SK-N-SH treated with all-trans-retinoic acid at 6 μM for 48 hours (cell line): ENCODE data around the gene PTX3.

ENCODE experiments used
- ATAC-seq: fragments of 200-7000 bp; cut with Tn5 transposase; 3 replicates; pipeline ENCODE4 v1.9.1; 2020; ENCODE audit warnings: mild to moderate bottlenecking, moderate library complexity
- ARNTL ChIP-seq: fragments of 450-650 bp; formaldehyde crosslinking; IDR thresholded peaks from 2 replicates; pipeline ENCODE4 v1.5.0; 2020; ENCODE audit warnings: low read depth, mild to moderate bottlenecking, moderate library complexity, borderline replicate concordance
- CSDC2 ChIP-seq: fragments of 250-450 bp; sonication (Bioruptor Pico); IDR thresholded peaks from 2 replicates; pipeline ENCODE4 v1.5.0; 2020; ENCODE audit warnings: mild to moderate bottlenecking, moderate library complexity
- ESRRG ChIP-seq: fragments of 250-450 bp; sonication (Bioruptor Pico); IDR thresholded peaks from 2 replicates; pipeline ENCODE4 v1.6.1; 2021; ENCODE audit warnings: mild to moderate bottlenecking
- GLIS3 ChIP-seq: fragments of 250-450 bp; sonication (Bioruptor Pico); IDR thresholded peaks from 2 replicates; pipeline ENCODE4 v1.5.0; 2020; ENCODE audit warnings: mild to moderate bottlenecking, moderate library complexity
- ISL1 ChIP-seq: fragments of 250-450 bp; sonication (Bioruptor Pico); IDR thresholded peaks from 2 replicates; pipeline ENCODE4 v2.1.2; 2022; ENCODE audit warnings: mild to moderate bottlenecking, moderate library complexity
- OSR1 ChIP-seq: fragments of 250-450 bp; sonication (Bioruptor Pico); IDR thresholded peaks from 2 replicates; pipeline ENCODE4 v1.8.0; 2022; ENCODE audit warnings: moderate library complexity, mild to moderate bottlenecking, inconsistent platforms
- PPARA ChIP-seq: fragments of 250-450 bp; sonication (Bioruptor Pico); IDR thresholded peaks from 2 replicates; pipeline ENCODE4 v1.5.0; 2020; ENCODE audit warnings: mild to moderate bottlenecking, borderline replicate concordance
- RARB ChIP-seq: fragments of 250-450 bp; sonication (Bioruptor Pico); IDR thresholded peaks from 2 replicates; pipeline ENCODE4 v1.8.0; 2021; ENCODE audit warnings: mild to moderate bottlenecking, moderate library complexity
- SNAI2 ChIP-seq: fragments of 250-450 bp; sonication (Bioruptor Pico); IDR thresholded peaks from 2 replicates; pipeline ENCODE4 v1.5.0; 2020; ENCODE audit warnings: mild to moderate bottlenecking, moderate library complexity
- TCF4 ChIP-seq: fragments of 250-450 bp; sonication (Bioruptor Pico); IDR thresholded peaks from 2 replicates; pipeline ENCODE4 v1.8.0; 2021; ENCODE audit warnings: mild to moderate bottlenecking, moderate library complexity, borderline replicate concordance
- TOX ChIP-seq: fragments of 250-450 bp; sonication (Bioruptor Pico); IDR thresholded peaks from 2 replicates; pipeline ENCODE4 v1.8.0; 2021; ENCODE audit warnings: mild to moderate bottlenecking, moderate library complexity, borderline replicate concordance
- ZFP3 ChIP-seq: fragments of 250-450 bp; sonication (Bioruptor Pico); IDR thresholded peaks from 2 replicates; pipeline ENCODE4 v1.5.0; 2020; ENCODE audit warnings: mild to moderate bottlenecking, moderate library complexity
- ZFP30 ChIP-seq: fragments of 450-650 bp; formaldehyde crosslinking; IDR thresholded peaks from 2 replicates; pipeline ENCODE4 v1.5.0; 2022; ENCODE audit warnings: mild to moderate bottlenecking, moderate library complexity
- ZNF70 ChIP-seq: fragments of 450-650 bp; formaldehyde crosslinking; IDR thresholded peaks from 2 replicates; pipeline ENCODE4 v1.5.0; 2020; ENCODE audit warnings: mild to moderate bottlenecking, moderate library complexity
- ZNF8 ChIP-seq: fragments of 450-650 bp; formaldehyde crosslinking; IDR thresholded peaks from 2 replicates; pipeline ENCODE4 v1.5.0; 2020; ENCODE audit warnings: mild to moderate bottlenecking, moderate library complexity
- TF ChIP-seq, protein P1 (sequence below): fragments of 250-450 bp; sonication (Bioruptor Pico); IDR thresholded peaks from 2 replicates; pipeline ENCODE4 v1.5.0; 2020; ENCODE audit warnings: mild to moderate bottlenecking, moderate library complexity
- TF ChIP-seq, protein P2 (sequence below): fragments of 250-450 bp; sonication (Bioruptor Pico); IDR thresholded peaks from 2 replicates; pipeline ENCODE4 v1.5.1; 2020; ENCODE audit warnings: low read depth, mild to moderate bottlenecking, moderate library complexity
- TF ChIP-seq, protein P3 (sequence below): fragments of 250-450 bp; sonication (Bioruptor Pico); IDR thresholded peaks from 2 replicates; pipeline ENCODE4 v1.8.0; 2020; ENCODE audit warnings: mild to moderate bottlenecking, moderate library complexity, borderline replicate concordance
- TF ChIP-seq, protein P4 (sequence below): fragments of 250-450 bp; sonication (Bioruptor Pico); IDR thresholded peaks from 2 replicates; pipeline ENCODE4 v1.5.1; 2021; ENCODE audit warnings: mild to moderate bottlenecking, moderate library complexity
- TF ChIP-seq, protein P5 (sequence below): fragments of 250-450 bp; sonication (Bioruptor Pico); IDR thresholded peaks from 2 replicates; pipeline ENCODE4 v1.8.0; 2021; ENCODE audit warnings: low read depth, mild to moderate bottlenecking, moderate library complexity, borderline replicate concordance

PTX3 gene

DNA sequence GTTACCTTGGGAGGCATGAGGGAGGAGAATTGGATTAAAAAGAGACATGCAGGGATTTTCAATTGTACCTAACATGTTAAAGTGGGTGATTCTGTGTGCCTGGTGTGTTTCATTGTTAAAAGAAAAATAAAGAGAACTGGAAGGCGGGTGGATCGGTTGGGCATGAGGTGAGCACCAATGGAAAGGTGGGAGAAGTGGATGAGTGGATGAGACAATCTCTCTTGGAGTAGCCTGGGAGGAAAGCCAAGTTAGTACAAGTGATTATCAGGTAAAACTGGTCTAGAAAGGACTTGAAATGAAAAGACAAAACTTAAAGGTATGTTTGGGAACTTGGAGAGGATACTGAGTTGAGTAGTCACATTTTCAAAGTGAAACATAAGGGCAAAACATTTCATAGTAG lies 54.5 kb downstream of the PTX3 start:
- no peak for ATAC-seq
- TF ChIP-seq, protein P1, sequence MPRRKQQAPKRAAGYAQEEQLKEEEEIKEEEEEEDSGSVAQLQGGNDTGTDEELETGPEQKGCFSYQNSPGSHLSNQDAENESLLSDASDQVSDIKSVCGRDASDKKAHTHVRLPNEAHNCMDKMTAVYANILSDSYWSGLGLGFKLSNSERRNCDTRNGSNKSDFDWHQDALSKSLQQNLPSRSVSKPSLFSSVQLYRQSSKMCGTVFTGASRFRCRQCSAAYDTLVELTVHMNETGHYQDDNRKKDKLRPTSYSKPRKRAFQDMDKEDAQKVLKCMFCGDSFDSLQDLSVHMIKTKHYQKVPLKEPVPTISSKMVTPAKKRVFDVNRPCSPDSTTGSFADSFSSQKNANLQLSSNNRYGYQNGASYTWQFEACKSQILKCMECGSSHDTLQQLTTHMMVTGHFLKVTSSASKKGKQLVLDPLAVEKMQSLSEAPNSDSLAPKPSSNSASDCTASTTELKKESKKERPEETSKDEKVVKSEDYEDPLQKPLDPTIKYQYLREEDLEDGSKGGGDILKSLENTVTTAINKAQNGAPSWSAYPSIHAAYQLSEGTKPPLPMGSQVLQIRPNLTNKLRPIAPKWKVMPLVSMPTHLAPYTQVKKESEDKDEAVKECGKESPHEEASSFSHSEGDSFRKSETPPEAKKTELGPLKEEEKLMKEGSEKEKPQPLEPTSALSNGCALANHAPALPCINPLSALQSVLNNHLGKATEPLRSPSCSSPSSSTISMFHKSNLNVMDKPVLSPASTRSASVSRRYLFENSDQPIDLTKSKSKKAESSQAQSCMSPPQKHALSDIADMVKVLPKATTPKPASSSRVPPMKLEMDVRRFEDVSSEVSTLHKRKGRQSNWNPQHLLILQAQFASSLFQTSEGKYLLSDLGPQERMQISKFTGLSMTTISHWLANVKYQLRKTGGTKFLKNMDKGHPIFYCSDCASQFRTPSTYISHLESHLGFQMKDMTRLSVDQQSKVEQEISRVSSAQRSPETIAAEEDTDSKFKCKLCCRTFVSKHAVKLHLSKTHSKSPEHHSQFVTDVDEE: no peak
- TF ChIP-seq, protein P2, sequence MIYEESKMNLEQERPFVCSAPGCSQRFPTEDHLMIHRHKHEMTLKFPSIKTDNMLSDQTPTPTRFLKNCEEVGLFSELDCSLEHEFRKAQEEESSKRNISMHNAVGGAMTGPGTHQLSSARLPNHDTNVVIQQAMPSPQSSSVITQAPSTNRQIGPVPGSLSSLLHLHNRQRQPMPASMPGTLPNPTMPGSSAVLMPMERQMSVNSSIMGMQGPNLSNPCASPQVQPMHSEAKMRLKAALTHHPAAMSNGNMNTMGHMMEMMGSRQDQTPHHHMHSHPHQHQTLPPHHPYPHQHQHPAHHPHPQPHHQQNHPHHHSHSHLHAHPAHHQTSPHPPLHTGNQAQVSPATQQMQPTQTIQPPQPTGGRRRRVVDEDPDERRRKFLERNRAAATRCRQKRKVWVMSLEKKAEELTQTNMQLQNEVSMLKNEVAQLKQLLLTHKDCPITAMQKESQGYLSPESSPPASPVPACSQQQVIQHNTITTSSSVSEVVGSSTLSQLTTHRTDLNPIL: no peak
- TF ChIP-seq ZFP3 (no peak), CSDC2 (CRISPR knock-in tag) (no peak), PPARA (CRISPR knock-in tag) (no peak), ZNF70 (CRISPR knock-in tag) (no peak), ARNTL (CRISPR knock-in tag) (no peak), ZFP30 (no peak), TCF4 (CRISPR knock-in tag) (no peak), OSR1 (CRISPR knock-in tag) (no peak), SNAI2 (CRISPR knock-in tag) (no peak), RARB (CRISPR knock-in tag) (no peak), ISL1 (no peak), GLIS3 (CRISPR knock-in tag) (no peak), TOX (no peak), ZNF8 (CRISPR knock-in tag) (no peak), ESRRG (no peak)
- TF ChIP-seq, protein P3, sequence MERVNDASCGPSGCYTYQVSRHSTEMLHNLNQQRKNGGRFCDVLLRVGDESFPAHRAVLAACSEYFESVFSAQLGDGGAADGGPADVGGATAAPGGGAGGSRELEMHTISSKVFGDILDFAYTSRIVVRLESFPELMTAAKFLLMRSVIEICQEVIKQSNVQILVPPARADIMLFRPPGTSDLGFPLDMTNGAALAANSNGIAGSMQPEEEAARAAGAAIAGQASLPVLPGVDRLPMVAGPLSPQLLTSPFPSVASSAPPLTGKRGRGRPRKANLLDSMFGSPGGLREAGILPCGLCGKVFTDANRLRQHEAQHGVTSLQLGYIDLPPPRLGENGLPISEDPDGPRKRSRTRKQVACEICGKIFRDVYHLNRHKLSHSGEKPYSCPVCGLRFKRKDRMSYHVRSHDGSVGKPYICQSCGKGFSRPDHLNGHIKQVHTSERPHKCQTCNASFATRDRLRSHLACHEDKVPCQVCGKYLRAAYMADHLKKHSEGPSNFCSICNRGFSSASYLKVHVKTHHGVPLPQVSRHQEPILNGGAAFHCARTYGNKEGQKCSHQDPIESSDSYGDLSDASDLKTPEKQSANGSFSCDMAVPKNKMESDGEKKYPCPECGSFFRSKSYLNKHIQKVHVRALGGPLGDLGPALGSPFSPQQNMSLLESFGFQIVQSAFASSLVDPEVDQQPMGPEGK (CRISPR knock-in tag): no peak
- TF ChIP-seq, protein P4, sequence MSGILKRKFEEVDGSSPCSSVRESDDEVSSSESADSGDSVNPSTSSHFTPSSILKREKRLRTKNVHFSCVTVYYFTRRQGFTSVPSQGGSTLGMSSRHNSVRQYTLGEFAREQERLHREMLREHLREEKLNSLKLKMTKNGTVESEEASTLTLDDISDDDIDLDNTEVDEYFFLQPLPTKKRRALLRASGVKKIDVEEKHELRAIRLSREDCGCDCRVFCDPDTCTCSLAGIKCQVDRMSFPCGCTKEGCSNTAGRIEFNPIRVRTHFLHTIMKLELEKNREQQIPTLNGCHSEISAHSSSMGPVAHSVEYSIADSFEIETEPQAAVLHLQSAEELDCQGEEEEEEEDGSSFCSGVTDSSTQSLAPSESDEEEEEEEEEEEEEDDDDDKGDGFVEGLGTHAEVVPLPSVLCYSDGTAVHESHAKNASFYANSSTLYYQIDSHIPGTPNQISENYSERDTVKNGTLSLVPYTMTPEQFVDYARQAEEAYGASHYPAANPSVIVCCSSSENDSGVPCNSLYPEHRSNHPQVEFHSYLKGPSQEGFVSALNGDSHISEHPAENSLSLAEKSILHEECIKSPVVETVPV (CRISPR knock-in tag): no peak
- TF ChIP-seq, protein P5, sequence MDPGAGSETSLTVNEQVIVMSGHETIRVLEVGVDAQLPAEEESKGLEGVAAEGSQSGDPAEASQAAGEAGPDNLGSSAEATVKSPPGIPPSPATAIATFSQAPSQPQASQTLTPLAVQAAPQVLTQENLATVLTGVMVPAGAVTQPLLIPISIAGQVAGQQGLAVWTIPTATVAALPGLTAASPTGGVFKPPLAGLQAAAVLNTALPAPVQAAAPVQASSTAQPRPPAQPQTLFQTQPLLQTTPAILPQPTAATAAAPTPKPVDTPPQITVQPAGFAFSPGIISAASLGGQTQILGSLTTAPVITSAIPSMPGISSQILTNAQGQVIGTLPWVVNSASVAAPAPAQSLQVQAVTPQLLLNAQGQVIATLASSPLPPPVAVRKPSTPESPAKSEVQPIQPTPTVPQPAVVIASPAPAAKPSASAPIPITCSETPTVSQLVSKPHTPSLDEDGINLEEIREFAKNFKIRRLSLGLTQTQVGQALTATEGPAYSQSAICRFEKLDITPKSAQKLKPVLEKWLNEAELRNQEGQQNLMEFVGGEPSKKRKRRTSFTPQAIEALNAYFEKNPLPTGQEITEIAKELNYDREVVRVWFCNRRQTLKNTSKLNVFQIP (CRISPR knock-in tag): no peak
